GM12865 (cell line): Measurements from ENCODE around the gene HNF1B.

Experiments used
- DNase-seq: peaks from one replicate; pipeline ENCODE4 v3.0.0; 2010; ENCODE audit warnings: low read depth
- H3K4me3 ChIP-seq: 2 replicates; pipeline ENCODE4 v1.5.1; 2011; ENCODE audit warnings: mild to moderate bottlenecking, low read depth, low read length, control low read depth
- CTCF ChIP-seq: IDR thresholded peaks from 2 replicates; pipeline ENCODE4 v1.5.1; 2011; ENCODE audit warnings: low read length, control low read depth, low read depth, inconsistent platforms; ENCODE audit not compliant: insufficient read depth; ENCODE audit errors: missing control alignments

The HNF1B gene

GRCh38 chr17:37659925-37660324 lies 84.9 kb downstream of the HNF1B start:
- H3K4me3 ChIP-seq = no peak overlapping the region
- no peak for DNase-seq
- no peak for TF ChIP-seq CTCF

DNA sequence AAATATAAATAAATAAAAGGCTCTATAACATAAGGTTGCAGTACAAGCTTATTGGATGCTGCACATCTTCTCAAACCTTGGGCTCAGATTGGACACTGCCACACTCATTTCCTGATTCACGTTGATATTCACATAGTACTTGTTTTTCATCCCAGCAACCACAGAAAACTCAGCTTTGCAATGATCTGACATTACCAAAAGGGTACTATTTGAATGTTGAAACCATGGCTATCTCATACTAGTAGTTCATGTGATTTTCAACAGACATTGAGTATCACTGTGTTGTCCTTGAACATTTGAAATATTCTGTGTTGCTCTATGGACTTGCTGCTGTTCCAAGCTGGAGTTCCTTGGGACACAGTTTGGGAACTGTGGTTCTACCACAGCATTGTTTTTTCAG lies 87.7 kb downstream of the HNF1B start:
- DNase-seq = no peak
- H3K4me3 ChIP-seq = no peak overlapping the region
- no peak for TF ChIP-seq CTCF

- DNase-seq = no peak
- no peak overlapping the region for H3K4me3 ChIP-seq
- TF ChIP-seq CTCF = no peak
Observed at GRCh38 chr17:37651849-37652248, 93.0 kb downstream of the HNF1B start.

DNA sequence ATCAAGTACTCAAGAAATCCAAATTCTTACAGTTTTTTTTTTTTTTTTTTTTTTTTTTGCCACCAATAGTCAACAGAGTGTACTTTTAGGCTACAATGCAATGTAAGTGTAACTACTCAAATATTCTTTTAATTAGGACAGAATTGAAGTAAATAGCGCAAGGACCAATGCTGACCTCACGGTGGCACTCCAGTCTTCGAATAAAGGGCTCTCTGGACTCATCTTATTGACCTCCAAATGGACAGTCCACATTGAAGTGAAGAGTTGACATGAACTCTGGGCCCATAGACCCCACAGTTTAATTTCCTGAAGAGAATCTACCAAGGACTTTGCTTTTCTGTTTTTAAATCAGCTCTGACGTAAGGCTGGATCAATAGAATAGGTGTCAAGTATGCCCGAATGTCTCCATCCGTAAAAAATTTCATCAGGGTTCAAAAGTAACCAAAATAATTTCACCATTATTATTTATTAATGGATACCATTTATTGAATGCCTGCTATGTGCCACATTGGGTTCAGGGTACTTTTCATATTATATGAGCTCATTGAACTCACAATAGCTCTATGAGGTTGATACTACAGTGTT lies 94.3 kb downstream of the HNF1B start:
- no peak overlapping the region for H3K4me3 ChIP-seq
- TF ChIP-seq CTCF = peak; percentile 33
- peak; percentile 31 for DNase-seq

DNA sequence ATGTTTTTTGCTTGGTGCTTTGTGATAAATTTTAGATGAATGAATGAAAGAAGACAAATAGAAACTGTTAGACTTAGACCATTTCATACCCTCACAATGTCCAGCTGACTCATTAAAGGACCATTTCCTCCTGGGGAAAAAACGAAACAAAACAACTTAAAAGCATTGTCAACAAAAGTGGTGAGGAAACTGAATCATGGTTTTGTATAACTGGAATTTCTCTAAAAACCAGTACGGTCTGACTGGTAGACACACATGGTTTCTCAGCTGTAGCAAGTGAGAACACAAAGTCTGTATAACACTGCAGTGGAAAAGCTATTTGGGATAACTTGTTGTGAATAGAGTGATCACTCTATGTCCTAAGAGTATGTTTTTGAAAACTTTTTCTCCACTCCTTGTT lies 96.3 kb downstream of the HNF1B start:
- H3K4me3 ChIP-seq = no peak overlapping the region
- no peak for TF ChIP-seq CTCF
- DNase-seq = no peak

GRCh38 chr17:37647856-37648255 lies 97.0 kb downstream of the HNF1B start:
- TF ChIP-seq CTCF = no peak
- DNase-seq = no peak
- no peak overlapping the region for H3K4me3 ChIP-seq

GRCh38 chr17:37643869-37644268 lies 101.0 kb downstream of the HNF1B start:
- peak overlapping the region; percentile 71 for H3K4me3 ChIP-seq
- DNase-seq = no peak
- TF ChIP-seq CTCF = no peak
